CD4-positive, alpha-beta T cell treated with Interleukin-6 for 4 hours (primary cell): Measurements from ENCODE around the gene C1QTNF6.
A peak's percentile ranks its signal among the peaks of the same experiment; 100 is the strongest.
"Not testable (repeated sequence)": the region's sequence is repeated elsewhere in the genome, so short reads cannot be mapped to it uniquely, and the experiment has no call there.

Experiments
- DNase-seq: peaks from one replicate; pipeline ENCODE4 v3.0.0-alpha.2; 2020; ENCODE audit warnings: mixed read lengths

The C1QTNF6 gene

GRCh38 chr22:37175414-37176281, 12.4 kb downstream of the C1QTNF6 start:
- DNase-seq = no peak

- DNase-seq = no peak
These were observed 13.1 kb downstream of the C1QTNF6 start for GRCh38 chr22:37174964-37175363.

DNA sequence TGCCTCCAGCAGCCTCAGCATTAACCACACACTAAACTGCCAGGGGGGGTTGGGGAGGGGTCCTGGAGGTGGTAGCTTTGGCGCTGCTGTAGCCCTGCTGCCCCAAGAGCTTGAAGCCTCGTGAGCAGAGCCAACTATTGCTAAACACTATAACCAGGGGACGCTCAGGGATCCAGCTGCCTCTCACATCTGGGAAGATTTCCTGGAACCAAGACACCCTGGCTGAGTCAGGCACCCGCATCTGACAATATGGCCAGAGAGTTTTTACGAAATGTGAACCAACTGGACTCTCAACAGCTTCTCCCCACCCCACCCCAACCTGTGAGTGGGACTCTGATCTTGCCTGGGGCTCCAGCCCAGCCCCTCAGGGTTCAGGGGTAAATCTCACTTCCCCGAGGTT, 14.3 kb downstream of the C1QTNF6 start:
- no peak for DNase-seq

GRCh38 chr22:37172266-37173245, 15.5 kb downstream of the C1QTNF6 start:
- DNase-seq = no peak

GRCh38 chr22:37171662-37172061, 16.4 kb downstream of the C1QTNF6 start:
- DNase-seq = no peak

DNA sequence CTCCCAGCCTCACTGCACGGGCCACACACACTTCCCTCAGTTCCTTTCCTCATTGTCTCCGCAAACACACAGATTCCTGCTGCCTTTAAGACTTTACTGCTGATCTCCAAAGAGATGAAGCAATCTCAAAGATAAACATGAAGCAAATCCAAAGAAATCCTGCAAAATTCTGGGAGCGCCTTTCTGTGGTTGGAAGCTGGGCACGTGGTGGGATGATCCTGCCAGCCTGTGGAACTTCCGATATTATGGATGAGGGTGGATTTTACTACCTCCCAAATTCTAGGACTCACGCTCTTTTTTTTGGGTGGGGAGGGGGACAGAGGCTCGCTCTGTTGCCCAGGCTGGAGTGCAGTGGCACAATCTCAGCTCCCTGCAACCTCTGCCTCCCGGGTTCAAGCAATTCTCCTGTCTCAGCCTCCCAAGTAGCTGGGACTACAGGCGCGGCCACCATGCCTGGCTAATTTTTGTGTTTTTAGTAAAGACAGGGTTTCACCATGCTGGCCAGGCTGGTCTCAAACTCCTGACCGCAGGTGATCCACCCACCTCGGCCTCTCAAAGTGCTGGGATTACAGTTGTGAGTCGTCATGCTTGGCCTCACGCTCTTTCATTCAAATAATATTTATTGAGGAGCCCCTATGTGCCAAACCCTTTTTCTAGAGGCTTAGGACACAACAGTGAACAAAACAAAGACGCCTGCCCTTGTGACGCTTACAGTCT, 17.2 kb downstream of the C1QTNF6 start:
- DNase-seq = not testable (repeated sequence)

GRCh38 chr22:37169947-37170688, 17.9 kb downstream of the C1QTNF6 start:
- DNase-seq = peak; percentile 41

DNA sequence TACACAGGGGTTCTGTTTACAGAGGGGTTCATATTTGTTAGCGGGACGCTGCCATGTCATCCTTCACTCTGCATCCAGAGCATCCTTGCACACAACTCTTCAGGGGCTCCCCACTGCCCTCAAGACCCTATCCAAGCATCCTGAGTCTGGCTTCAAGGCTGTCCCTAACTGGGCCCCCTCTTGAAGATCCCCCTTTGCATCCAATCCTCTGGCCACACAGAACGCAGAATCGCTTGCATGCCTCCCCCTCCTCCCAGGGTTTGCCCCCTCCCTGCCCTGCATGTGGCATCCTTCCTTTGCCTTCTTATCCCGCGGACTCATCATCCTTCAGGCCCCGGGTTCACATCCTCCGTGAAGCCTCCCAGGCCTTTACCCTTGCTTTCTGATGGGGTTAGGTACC, 18.6 kb downstream of the C1QTNF6 start:
- DNase-seq = no peak

- DNase-seq = no peak
These were observed 19.9 kb downstream of the C1QTNF6 start for GRCh38 chr22:37167981-37168647.

- DNase-seq = no peak
These were observed 20.7 kb downstream of the C1QTNF6 start for GRCh38 chr22:37167176-37167980.

GRCh38 chr22:37166675-37167066, 21.4 kb downstream of the C1QTNF6 start:
- DNase-seq = peak; percentile 87

- peak; percentile 66 for DNase-seq
These were observed 21.9 kb downstream of the C1QTNF6 start for GRCh38 chr22:37165940-37166674.

DNA sequence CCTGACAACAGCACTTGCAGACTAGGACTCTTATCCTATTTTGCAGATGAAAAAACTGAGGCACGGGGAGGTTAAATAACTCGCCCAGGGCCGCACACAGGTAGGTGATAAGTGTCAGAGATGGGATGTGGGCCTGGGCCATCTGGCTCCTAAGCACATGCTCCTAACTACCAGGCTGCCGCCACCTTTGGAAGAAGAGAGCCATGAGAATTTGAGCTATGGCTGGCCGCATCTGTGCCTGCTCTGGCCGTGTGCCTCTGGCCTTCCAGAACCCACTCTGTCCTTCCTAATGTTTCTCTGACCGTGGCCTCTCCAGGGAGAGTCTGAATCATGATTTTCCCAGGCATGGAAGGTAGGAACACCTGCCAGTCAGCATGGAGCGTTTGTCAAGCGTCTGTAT, 23.0 kb downstream of the C1QTNF6 start:
- no peak for DNase-seq

- no peak for DNase-seq
These were observed 23.6 kb downstream of the C1QTNF6 start for GRCh38 chr22:37164505-37164887.

- peak; percentile 44 for DNase-seq
These were observed 24.2 kb downstream of the C1QTNF6 start for GRCh38 chr22:37163575-37164504.

- no peak for DNase-seq
These were observed 25.0 kb downstream of the C1QTNF6 start for GRCh38 chr22:37163096-37163489.

GRCh38 chr22:37162221-37163095, 25.6 kb downstream of the C1QTNF6 start:
- DNase-seq = peak; percentile 78

- DNase-seq = no peak
These were observed 26.6 kb downstream of the C1QTNF6 start for GRCh38 chr22:37161443-37161842.
